DND-41 (cell line): ENCODE results near the gene ARHGAP27.
A peak's percentile ranks its signal among the peaks of the same experiment; 100 is the strongest.

Source experiments
- ATAC-seq: fragments of 200-7000 bp; cut with Tn5 transposase; 3 replicates; pipeline ENCODE4 v1.9.1; 2021; ENCODE audit warnings: low read depth; ENCODE audit not compliant: insufficient read depth
- DNase-seq: peaks from one replicate; pipeline ENCODE4 v3.0.0-alpha.2; 2020
- H2AFZ ChIP-seq: 2 replicates; pipeline ENCODE4 v1.6.0; 2012; ENCODE audit warnings: low read depth, low read length
- H3K27ac ChIP-seq: 2 replicates; pipeline ENCODE4 v1.5.1; 2012; ENCODE audit warnings: low read length, inconsistent platforms
- H3K27me3 ChIP-seq: fragments of 200-600 bp; sonication (generic); 2 replicates; pipeline ENCODE4 v1.6.0; 2012; ENCODE audit warnings: low read length, mild to moderate bottlenecking, inconsistent platforms; ENCODE audit not compliant: insufficient read depth, poor library complexity
- H3K36me3 ChIP-seq: 2 replicates; pipeline ENCODE4 v1.5.1; 2012; ENCODE audit warnings: low read length, inconsistent platforms; ENCODE audit not compliant: insufficient read depth
- H3K4me1 ChIP-seq: 2 replicates; pipeline ENCODE4 v1.5.1; 2012; ENCODE audit warnings: mild to moderate bottlenecking, low read length; ENCODE audit not compliant: insufficient read depth
- H3K4me2 ChIP-seq: 2 replicates; pipeline ENCODE4 v1.6.0; 2012; ENCODE audit warnings: mild to moderate bottlenecking, moderate library complexity, low read length, inconsistent platforms; ENCODE audit not compliant: insufficient read depth
- H3K4me3 ChIP-seq, 2 experiments: fragments of 200-600 bp in 1 of 2; shearing (Covaris generic) in 1 of 2; 2 replicates each; pipeline ENCODE4 v1.5.1; 2012 to 2016; ENCODE audit warnings: inconsistent platforms in 2 of 2, low read length in 2 of 2, mild to moderate bottlenecking in 2 of 2, low read depth in 1 of 2, moderate library complexity in 1 of 2
- H3K79me2 ChIP-seq: 2 replicates; pipeline ENCODE4 v1.6.0; 2012; ENCODE audit warnings: low read length, inconsistent platforms; ENCODE audit not compliant: insufficient read depth
- H3K9ac ChIP-seq: 2 replicates; pipeline ENCODE4 v1.6.0; 2012; ENCODE audit warnings: low read depth, mild to moderate bottlenecking, inconsistent platforms, low read length, moderate library complexity
- H3K9me3 ChIP-seq: 2 replicates; pipeline ENCODE4 v1.5.1; 2012; ENCODE audit warnings: low read length, moderate library complexity, mild to moderate bottlenecking, inconsistent platforms; ENCODE audit not compliant: insufficient read depth, severe bottlenecking
- H4K20me1 ChIP-seq: 2 replicates; pipeline ENCODE4 v1.6.0; 2012; ENCODE audit warnings: low read length; ENCODE audit not compliant: insufficient read depth
- EZH2 ChIP-seq: IDR thresholded peaks from 3 replicates; pipeline ENCODE4 v1.6.1; 2012; ENCODE audit warnings: borderline replicate concordance, low read depth, mild to moderate bottlenecking, moderate library complexity, low read length, inconsistent platforms; ENCODE audit not compliant: severe bottlenecking
- TF ChIP-seq, protein P1 (sequence below): IDR thresholded peaks from 2 replicates; pipeline ENCODE4 v1.5.1; 2012; ENCODE audit warnings: borderline replicate concordance, low read length, moderate library complexity, mild to moderate bottlenecking; ENCODE audit not compliant: poor library complexity, severe bottlenecking; ENCODE audit errors: extremely low read depth

Gene ARHGAP27

GRCh38 chr17:45396496-45397205 is 36.0 kb downstream of the ARHGAP27 start:
- peaks cover 73% of the 10 kb centered on the region for H3K36me3 ChIP-seq
- H3K79me2 ChIP-seq: no peaks in the 10 kb centered on the region
- H2AFZ ChIP-seq: no peak overlapping the region
- H3K4me2 ChIP-seq: no peak overlapping the region
- H3K27ac ChIP-seq: no peak overlapping the region
- no peaks in the 10 kb centered on the region for H3K4me1 ChIP-seq
- no peak overlapping the region for H3K4me3 ChIP-seq
- no peaks in the 10 kb centered on the region for H3K9me3 ChIP-seq
- ATAC-seq: no peak; the same call in 2 of the 3 replicates
- no peak for TF ChIP-seq EZH2
- TF ChIP-seq, protein P1, sequence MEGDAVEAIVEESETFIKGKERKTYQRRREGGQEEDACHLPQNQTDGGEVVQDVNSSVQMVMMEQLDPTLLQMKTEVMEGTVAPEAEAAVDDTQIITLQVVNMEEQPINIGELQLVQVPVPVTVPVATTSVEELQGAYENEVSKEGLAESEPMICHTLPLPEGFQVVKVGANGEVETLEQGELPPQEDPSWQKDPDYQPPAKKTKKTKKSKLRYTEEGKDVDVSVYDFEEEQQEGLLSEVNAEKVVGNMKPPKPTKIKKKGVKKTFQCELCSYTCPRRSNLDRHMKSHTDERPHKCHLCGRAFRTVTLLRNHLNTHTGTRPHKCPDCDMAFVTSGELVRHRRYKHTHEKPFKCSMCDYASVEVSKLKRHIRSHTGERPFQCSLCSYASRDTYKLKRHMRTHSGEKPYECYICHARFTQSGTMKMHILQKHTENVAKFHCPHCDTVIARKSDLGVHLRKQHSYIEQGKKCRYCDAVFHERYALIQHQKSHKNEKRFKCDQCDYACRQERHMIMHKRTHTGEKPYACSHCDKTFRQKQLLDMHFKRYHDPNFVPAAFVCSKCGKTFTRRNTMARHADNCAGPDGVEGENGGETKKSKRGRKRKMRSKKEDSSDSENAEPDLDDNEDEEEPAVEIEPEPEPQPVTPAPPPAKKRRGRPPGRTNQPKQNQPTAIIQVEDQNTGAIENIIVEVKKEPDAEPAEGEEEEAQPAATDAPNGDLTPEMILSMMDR: no peak
- H4K20me1 ChIP-seq: peaks cover 16% of the 10 kb centered on the region
- no peak for DNase-seq
- no peak overlapping the region for H3K9ac ChIP-seq
- no peaks in the 10 kb centered on the region for H3K27me3 ChIP-seq

DNA sequence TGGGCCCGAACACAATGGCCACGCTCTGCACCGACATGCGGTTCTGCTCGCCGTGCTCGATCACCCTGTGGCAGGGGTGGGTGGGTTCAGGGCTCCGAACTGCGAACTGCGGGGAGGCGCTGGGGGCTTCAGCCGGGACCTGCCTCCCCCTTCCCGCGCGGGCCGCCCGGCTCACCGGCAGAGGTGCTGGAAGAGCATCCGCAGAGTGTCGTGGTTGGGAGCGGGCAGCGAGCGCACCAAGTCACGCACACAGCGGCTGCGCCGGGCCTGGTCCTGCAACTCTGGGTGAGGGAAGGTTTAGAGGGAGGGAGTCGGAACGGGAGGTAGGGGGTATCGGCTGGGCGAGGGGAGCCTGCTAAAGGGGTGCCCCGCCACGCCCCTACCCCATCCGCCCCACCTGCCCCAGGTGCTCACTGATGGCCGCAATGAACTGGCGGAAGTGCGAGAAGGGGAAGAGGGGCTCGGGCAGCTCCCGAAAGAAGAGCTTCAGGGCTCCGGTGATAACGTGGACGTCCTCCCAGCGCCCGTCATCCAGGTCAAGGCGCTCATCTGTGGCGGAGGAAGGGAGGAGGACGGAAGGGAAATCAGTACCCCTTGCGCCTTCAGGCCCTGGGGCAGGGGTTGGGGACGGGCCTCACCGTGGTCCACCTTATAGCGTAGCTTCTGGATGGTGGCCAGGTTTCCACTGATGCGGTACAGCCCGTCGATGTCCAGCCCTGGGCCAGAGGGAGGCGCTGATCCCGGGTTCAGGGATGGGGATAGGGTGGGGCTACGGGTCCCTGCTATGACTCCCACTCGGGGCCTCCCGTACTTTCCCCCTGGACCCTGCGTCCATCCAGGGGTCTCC is 36.9 kb downstream of the ARHGAP27 start:
- H4K20me1 ChIP-seq: peaks cover 16% of the 10 kb centered on the region
- peaks cover 65% of the 10 kb centered on the region for H3K36me3 ChIP-seq
- TF ChIP-seq, protein P1: no peak
- no peak for TF ChIP-seq EZH2
- no peaks in the 10 kb centered on the region for H3K27me3 ChIP-seq
- no peak overlapping the region for H3K9ac ChIP-seq
- ATAC-seq (no peak; the same call in 2 of the 3 replicates), DNase-seq (no peak)
- no peaks in the 10 kb centered on the region for H3K9me3 ChIP-seq
- no peak overlapping the region for H3K27ac ChIP-seq
- no peak overlapping the region for H3K4me2 ChIP-seq
- H3K79me2 ChIP-seq: no peaks in the 10 kb centered on the region
- no peak overlapping the region for H2AFZ ChIP-seq
- H3K4me3 ChIP-seq: no peak overlapping the region
- H3K4me1 ChIP-seq: no peaks in the 10 kb centered on the region

DNA sequence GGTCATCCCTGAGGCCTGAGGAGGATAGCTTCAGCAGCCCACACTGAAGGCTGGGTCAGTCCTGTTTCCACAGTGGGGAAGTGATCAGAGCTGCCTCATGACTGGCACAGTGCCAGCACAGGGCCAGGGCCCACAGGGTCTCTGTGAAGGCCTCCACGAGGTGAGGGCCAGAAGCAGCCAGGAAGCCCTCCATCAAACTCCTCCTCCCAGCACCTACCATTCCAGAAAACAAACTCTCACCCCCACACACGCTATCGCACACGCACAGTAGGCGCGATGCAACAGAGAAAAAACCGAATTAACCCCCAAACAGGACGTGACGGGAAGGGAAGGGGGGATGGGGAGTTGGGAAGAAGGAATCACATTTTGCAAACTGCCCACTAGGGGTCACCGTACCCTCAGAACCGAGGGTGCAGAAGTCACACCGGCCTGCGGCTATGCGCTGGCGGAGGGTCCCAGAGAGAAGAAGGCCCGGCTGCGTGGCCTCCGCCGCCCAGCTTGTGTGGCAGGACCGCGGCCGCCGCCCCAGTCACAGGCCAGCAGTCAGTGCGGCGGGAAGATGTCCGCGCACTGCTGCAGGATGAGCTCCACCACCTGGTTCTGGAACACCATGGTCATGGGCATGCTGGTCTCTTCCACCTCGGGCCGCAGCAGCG is 37.6 kb downstream of the ARHGAP27 start:
- Histone ChIP-seq H3K4me2 (no peak overlapping the region), H3K79me2 (no peaks in the 10 kb centered on the region), H3K4me1 (no peaks in the 10 kb centered on the region), H3K9me3 (no peaks in the 10 kb centered on the region), H3K27me3 (no peaks in the 10 kb centered on the region), H3K27ac (no peak overlapping the region), H3K4me3 (no peak overlapping the region), H2AFZ (no peak overlapping the region), H3K9ac (no peak overlapping the region), H4K20me1 (peaks cover 16% of the 10 kb centered on the region), H3K36me3 (peaks cover 57% of the 10 kb centered on the region)
- DNase-seq (peak; percentile 63), ATAC-seq (peak; percentile 71)
- no peak for TF ChIP-seq EZH2
- TF ChIP-seq, protein P1: peak; percentile 87
